Measurements from ENCODE around the gene PAM. TPM values are rescaled to one million over a fixed set of nuclear protein-coding genes. Genes with fewer than 3 reads are reported as not detected.

PAM gene
- total RNA-seq, 1 experiment from 2014 or later: 257 TPM

- Histone ChIP-seq H3K4me2 (ENCODE audit: low read length) (no peak overlapping the region), H4K20me1 (ENCODE audit: insufficient read depth) (0 out of 2 replicates have a peak, but pooled peaks cover under 1% of the 10 kb centered on the region), H3K4me1 (ENCODE audit: control insufficient read depth in 1 of 2, insufficient read depth in 2 of 2, low read length in 2 of 2) (peaks cover 26 to 59% of the 10 kb centered on the region in 2 experiments), H3K4me3 (replicated peaks in 1 of 2; ENCODE audit: low read depth in 1 of 2, low read length in 2 of 2) (no peak overlapping the region), H3K9me2 (ENCODE audit: insufficient read depth) (no peaks in the 10 kb centered on the region), H2AFZ (ENCODE audit: low read depth, low read length, poor library complexity, severe bottlenecking) (no peak overlapping the region), H3K36me3 (ENCODE audit: control insufficient read depth in 1 of 2, insufficient read depth in 2 of 2, low read length in 2 of 2) (no peaks in the 10 kb centered on the region), H3K9me3 (ENCODE audit: control insufficient read depth in 1 of 2, insufficient read depth in 1 of 2, low read depth in 1 of 2, low read length in 2 of 2) (no peaks in the 10 kb centered on the region), H3K79me2 (ENCODE audit: insufficient read depth, low read length) (peaks cover 79% of the 10 kb centered on the region), H3K9ac (ENCODE audit: low read length) (no peak overlapping the region), H3K27ac (ENCODE audit: low read depth, low read length) (no peak overlapping the region; the same call in 1 of the 2 replicates), H3K27me3 (ENCODE audit: insufficient read depth, low read length) (no peaks in the 10 kb centered on the region)
- DNase-seq (ENCODE audit: low read depth, low spot score) (no peak), ATAC-seq (no peak)
- CTCF ChIA-PET: interaction anchor here (1.5 kb wide), 1 partner anchor 14 kb away, joined by 3 read pairs; no protein-coding TSS in a partner anchor
- RAD21 ChIA-PET (ENCODE audit: low non-redundant PET in 1 of 2, low total read pairs in 2 of 2, uncharacterized antibody in 2 of 2, unreplicated experiment in 2 of 2): no interaction called here
- POLR2A ChIA-PET: no interaction called here
- intact Hi-C loops (cut with micrococcal nuclease): loop anchor here (10.0 kb wide), 1 partner anchor 209 kb away; no protein-coding TSS in a partner anchor
- TF ChIP-seq MAX (IDR thresholded peaks at IDR 0.05) (no peak), POLR2AphosphoS5 (IDR thresholded peaks at IDR 0.05; ENCODE audit: low read depth, low read length) (no peak), TCF7L2 (IDR thresholded peaks at IDR 0.05; ENCODE audit: borderline replicate concordance, extremely low read depth, insufficient read depth, insufficient read length) (no peak), FOSL1 (IDR thresholded peaks at IDR 0.05; ENCODE audit: low read depth) (no peak), JUND (IDR thresholded peaks at IDR 0.05) (no peak), ZFX (IDR thresholded peaks at IDR 0.05) (no peak), CTCF (IDR thresholded peaks at IDR 0.05 in 2 of 3, conservative IDR thresholded peaks at IDR 0.05 in 1 of 3; ENCODE audit: borderline replicate concordance in 1 of 3, insufficient read depth in 1 of 3, low read depth in 2 of 3, low read length in 2 of 3) (no peak), ZBTB33 (IDR thresholded peaks at IDR 0.05; ENCODE audit: extremely low read depth, insufficient replicate concordance, low read length) (no peak), REST (IDR thresholded peaks at IDR 0.05; ENCODE audit: low read depth) (no peak), CEBPB (IDR thresholded peaks at IDR 0.05; ENCODE audit: low read depth) (no peak), RAD21 (IDR thresholded peaks at IDR 0.05; ENCODE audit: low read depth) (no peak), YY1 (IDR thresholded peaks at IDR 0.05; ENCODE audit: extremely low read depth, insufficient replicate concordance, low read depth, low read length) (no peak), ZNF274 (IDR thresholded peaks at IDR 0.05; ENCODE audit: low read depth, low read length) (no peak)
- BruUV-seq (replicated peaks): no TSS peak
Observed at GRCh38 chr5:102794047-102794446, 38.9 kb downstream of the PAM start.
